GM12878 (cell line): ENCODE results near the gene NF1. TPM values are rescaled to one million over a fixed set of nuclear protein-coding genes. Genes with fewer than 3 reads are reported as not detected.

Experiments
- ATAC-seq: fragments of 200-7000 bp; cut with Tn5 transposase; 3 replicates; pipeline ENCODE4 v1.9.1; 2020; ENCODE audit warnings: mild to moderate bottlenecking, moderate library complexity
- BruUV-seq: library from RNA; stranded (reverse); fragments of 400-500 nt; replicated peaks from 2 replicates; lab custom pipeline; 2021; lab: Mats Ljungman, UMichigan
- CTCF ChIA-PET: fragments of 300-600 bp; sonication (Branson Sonifier 250); formaldehyde crosslinking; extraction: SDS; loops from one replicate; lab custom pipeline; 2021; ENCODE audit warnings: inconsistent platforms; lab: Yijun Ruan, JAX
- POLR2A ChIA-PET: fragments of 350-600 bp; formaldehyde crosslinking; extraction: SDS; loops from one replicate; lab custom pipeline; 2021; ENCODE audit warnings: inconsistent platforms; lab: Charles Lee
- RAD21 ChIA-PET: fragments of 300-600 bp; sonication (Branson Sonifier 250); formaldehyde crosslinking; loops from one replicate; lab custom pipeline; 2023; ENCODE audit warnings: antibody characterized with exemption; ENCODE audit not compliant: unreplicated experiment; lab: Charles Lee
- SMC1A ChIA-PET: fragments of 300-600 bp; sonication (Branson Sonifier 250); formaldehyde crosslinking; loops from one replicate; lab custom pipeline; 2023; ENCODE audit not compliant: unreplicated experiment, uncharacterized antibody; lab: Charles Lee
- DNase-seq: peaks from one replicate; pipeline ENCODE4 v3.0.0-alpha.2; 2011; ENCODE audit warnings: low read depth, low spot score
- FAIRE-seq: peaks from 3 replicates; lab custom pipeline; 2011; peaks lifted over from hg19 to GRCh38; lab: Jason Lieb, UNC
- H2AFZ ChIP-seq: 2 replicates; pipeline ENCODE4 v1.6.0; 2011; ENCODE audit warnings: low read depth, low read length, control low read depth; ENCODE audit not compliant: control insufficient read depth
- H3K27ac ChIP-seq: 2 replicates; pipeline ENCODE4 v1.5.1; 2011; ENCODE audit warnings: control low read depth; ENCODE audit not compliant: control insufficient read depth, insufficient read depth
- H3K27me3 ChIP-seq, 2 experiments: replicated peaks in 1 of 2; 2 replicates each; pipeline versions ENCODE4 v1.6.0 to v1.6.1; 2011; ENCODE audit warnings: low read length in 1 of 2; ENCODE audit not compliant: control insufficient read depth in 2 of 2, insufficient read depth in 2 of 2
- H3K36me3 ChIP-seq, 2 experiments: 2 replicates each; pipeline ENCODE4 v1.5.1; 2011; ENCODE audit warnings: low read length in 1 of 2; ENCODE audit not compliant: control insufficient read depth in 2 of 2, insufficient read depth in 2 of 2
- H3K4me1 ChIP-seq: 2 replicates; pipeline ENCODE4 v1.6.1; 2011; ENCODE audit warnings: mild to moderate bottlenecking, low read length, moderate library complexity, mixed read lengths; ENCODE audit not compliant: control insufficient read depth, insufficient read depth
- H3K4me2 ChIP-seq: 2 replicates; pipeline ENCODE4 v1.6.0; 2011; ENCODE audit warnings: control low read depth; ENCODE audit not compliant: control insufficient read depth, insufficient read depth
- H3K4me3 ChIP-seq: fragments of 200-600 bp; sonication (generic); 2 replicates; pipeline ENCODE4 v1.5.1; 2016
- H3K79me2 ChIP-seq: 2 replicates; pipeline ENCODE4 v1.6.0; 2011; ENCODE audit warnings: low read length; ENCODE audit not compliant: control insufficient read depth, insufficient read depth
- H3K9ac ChIP-seq: 2 replicates; pipeline ENCODE4 v1.8.0; 2011; ENCODE audit warnings: low read length, control low read depth, mixed read lengths; ENCODE audit not compliant: control insufficient read depth, insufficient read depth
- H3K9me3 ChIP-seq: replicated peaks from 3 replicates; pipeline ENCODE4 v1.5.1; 2011; ENCODE audit warnings: mild to moderate bottlenecking, low read length; ENCODE audit not compliant: control insufficient read depth, insufficient read depth
- H4K20me1 ChIP-seq: 2 replicates; pipeline ENCODE4 v1.6.0; 2011; ENCODE audit not compliant: control insufficient read depth, insufficient read depth
- CEBPB ChIP-seq, 2 experiments: fragments of 150-350 bp in 1 of 2; IDR thresholded peaks; 2 replicates each; pipeline ENCODE4 v1.6.1; 2012 to 2014; ENCODE audit warnings: low read depth in 2 of 2, low read length in 2 of 2, borderline replicate concordance in 1 of 2, inconsistent platforms in 1 of 2
- GATAD2B ChIP-seq: fragments of 450-650 bp; conservative IDR thresholded peaks from 2 replicates; pipeline ENCODE4 v1.6.1; 2017; ENCODE audit warnings: low read depth, mild to moderate bottlenecking, moderate library complexity
- KDM1A ChIP-seq: fragments of 200-600 bp; sonication (generic); IDR thresholded peaks from 2 replicates; pipeline ENCODE4 v1.6.1; 2016; ENCODE audit warnings: borderline replicate concordance
- NR2C1 ChIP-seq: fragments of 450-650 bp; IDR thresholded peaks from 2 replicates; pipeline ENCODE4 v1.6.1; 2017; ENCODE audit warnings: antibody characterized with exemption, mild to moderate bottlenecking, moderate library complexity
- RAD21 ChIP-seq: IDR thresholded peaks from 2 replicates; pipeline ENCODE4 v1.6.1; 2011; ENCODE audit warnings: mild to moderate bottlenecking, low read depth, low read length, moderate library complexity; ENCODE audit not compliant: insufficient read depth
- SIX5 ChIP-seq: IDR thresholded peaks from 2 replicates; pipeline ENCODE4 v1.6.1; 2011; ENCODE audit warnings: mild to moderate bottlenecking, low read depth, low read length, moderate library complexity; ENCODE audit not compliant: severe bottlenecking
- TAF1 ChIP-seq: IDR thresholded peaks from 2 replicates; pipeline ENCODE4 v1.6.1; 2011; ENCODE audit warnings: mild to moderate bottlenecking, low read depth, low read length, borderline replicate concordance
- TARDBP ChIP-seq: IDR thresholded peaks from 2 replicates; pipeline ENCODE4 v1.6.1; 2016; ENCODE audit warnings: borderline replicate concordance
- TCF3 ChIP-seq: IDR thresholded peaks from 2 replicates; pipeline ENCODE4 v1.6.1; 2012; ENCODE audit warnings: low read depth, mild to moderate bottlenecking, low read length, borderline replicate concordance; ENCODE audit not compliant: insufficient read depth
- TCF7 ChIP-seq: IDR thresholded peaks from 2 replicates; pipeline ENCODE4 v1.6.1; 2014; ENCODE audit warnings: antibody characterized with exemption, borderline replicate concordance
- YBX1 ChIP-seq: fragments of 450-650 bp; IDR thresholded peaks from 2 replicates; pipeline ENCODE4 v1.6.1; 2016; ENCODE audit warnings: antibody characterized with exemption
- YY1 ChIP-seq: IDR thresholded peaks from 2 replicates; pipeline ENCODE4 v1.6.1; 2011; ENCODE audit warnings: low read depth, mild to moderate bottlenecking, low read length
- WGBS: methylation state at CpG from one replicate; pipeline ENCODE4 v1.1.6; 2016; ENCODE audit warnings: low lambda C conversion rate; ENCODE audit not compliant: insufficient replicate concordance, insufficient coverage; ENCODE audit errors: missing lambda C conversion rate; 5-methylcytosine and 5-hydroxymethylcytosine counted together
- in situ Hi-C: fragments of 300-500 bp; cut with MboI; formaldehyde crosslinking; loops from 9 replicates; pipeline ENCODE4 v1.14.3; 2018; ENCODE audit warnings: mixed read lengths
- intact Hi-C: fragments of 100-400 bp; cut with micrococcal nuclease; formaldehyde crosslinking; loops from one replicate; pipeline ENCODE4 v1.14.2; 2022; ENCODE audit not compliant: unreplicated experiment
- polyA plus RNA-seq, 11 experiments: library from polyadenylated mRNA; depleted of rRNA in 4 of 11; unstranded in 6 of 11; stranded (reverse) in 5 of 11; fragments of >200 nt; fragmentation: Nextera tagmentation in 4 of 11; fragmentation: Illumina TruSeq in 1 of 11; extraction: Ambion mirVana in 4 of 11; extraction: Trizol in 1 of 11; gene quantifications; 1 replicate in 1 of 11; 2 replicates in 10 of 11; pipeline versions ENCODE4 v1.2.1 to v1.2.3, GENCODE V29; 2011 to 2016; ENCODE audit warnings: inconsistent platforms in 2 of 11, missing spikeins in 2 of 11, low read depth in 1 of 11
- total RNA-seq, 4 experiments: library from RNA; depleted of rRNA in 3 of 4; stranded (reverse); fragments of >200 nt in 3 of 4; fragmentation: Illumina TruSeq in 1 of 4; extraction: Trizol in 1 of 4; gene quantifications; 2 replicates each; pipeline versions ENCODE4 v1.2.1 to v1.2.3, GENCODE V29; 2013 to 2021
- TF ChIP-seq, protein P1 (sequence below), 3 experiments: IDR thresholded peaks in 2 of 3; conservative IDR thresholded peaks in 1 of 3; 2 replicates each; pipeline ENCODE4 v1.5.1; 2011; ENCODE audit warnings: low read depth in 3 of 3, low read length in 3 of 3, mild to moderate bottlenecking in 3 of 3, control low read depth in 2 of 3, moderate library complexity in 2 of 3, inconsistent platforms in 1 of 3, mixed read lengths in 1 of 3; ENCODE audit not compliant: control insufficient read depth in 2 of 3, insufficient read depth in 1 of 3; ENCODE audit errors: extremely low read depth in 1 of 3

The NF1 gene
- total and polyA plus RNA-seq, 10 of the 15 experiments (the other 5 are each of a cell fraction or from before 2014, with no cell fraction given): 2.5 to 31.8 (median 16.6) TPM

DNA sequence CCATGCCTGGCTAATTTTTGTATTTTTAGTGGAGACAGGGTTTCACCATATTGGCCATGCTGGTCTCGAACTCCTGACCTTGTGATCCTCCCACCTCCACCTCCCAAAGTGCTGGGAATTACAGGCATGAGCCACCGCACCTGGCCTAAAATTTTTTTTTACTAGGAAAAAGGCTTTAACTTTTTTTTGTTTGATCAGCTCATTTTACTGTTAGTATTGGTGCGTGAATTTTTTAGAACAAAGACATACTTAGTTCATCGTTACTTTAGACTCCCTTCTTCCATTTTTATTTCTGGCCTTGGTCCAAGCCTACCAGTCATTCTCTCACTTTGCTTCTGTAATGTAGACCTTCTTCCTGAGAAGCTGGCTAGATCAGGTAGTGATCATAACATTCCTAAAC, 271.3 kb downstream of the NF1 start:
- ATAC-seq (no peak), FAIRE-seq (no peak), DNase-seq (no peak)
- Histone ChIP-seq H3K4me1 (peaks cover 7% of the 10 kb centered on the region), H3K9me3 (no peaks in the 10 kb centered on the region), H2AFZ (no peak overlapping the region), H4K20me1 (no peaks in the 10 kb centered on the region), H3K4me3 (no peak overlapping the region), H3K27me3 (no peaks in the 10 kb centered on the region), H3K4me2 (no peak overlapping the region), H3K9ac (no peak overlapping the region), H3K27ac (no peak overlapping the region), H3K79me2 (no peaks in the 10 kb centered on the region), H3K36me3 (peaks cover 0 to 14% of the 10 kb centered on the region in 2 experiments; a peak in 2 of 4 replicates)
- 100% methylated on average over 4 of the region's 4 CpGs for WGBS
- ChIA-PET SMC1A (interaction anchor here (0.6 to 9.7 kb wide), 7 partner anchors 10 to 1912 kb away, joined by 3 to 78 read pairs (median 3); no protein-coding TSS in a partner anchor), CTCF (interaction anchor here (0.6 to 2.0 kb wide), 2 partner anchors 150 to 1248 kb away, joined by 3 to 6 read pairs; no protein-coding TSS in a partner anchor), POLR2A (no interaction called here), RAD21 (no interaction called here)
- BruUV-seq: no TSS peak
- intact Hi-C loops: no loop called here
- TF ChIP-seq YBX1 (no peak), GATAD2B (no peak), CEBPB (IDR thresholded peaks at IDR 0.05; ENCODE audit: borderline replicate concordance in 1 of 2, low read depth in 2 of 2, low read length in 2 of 2) (no peak), NR2C1 (no peak), TCF3 (no peak), YY1 (no peak), KDM1A (no peak), TCF7 (no peak), RAD21 (no peak), SIX5 (no peak), TAF1 (no peak), TARDBP (no peak)
- TF ChIP-seq, protein P1, sequence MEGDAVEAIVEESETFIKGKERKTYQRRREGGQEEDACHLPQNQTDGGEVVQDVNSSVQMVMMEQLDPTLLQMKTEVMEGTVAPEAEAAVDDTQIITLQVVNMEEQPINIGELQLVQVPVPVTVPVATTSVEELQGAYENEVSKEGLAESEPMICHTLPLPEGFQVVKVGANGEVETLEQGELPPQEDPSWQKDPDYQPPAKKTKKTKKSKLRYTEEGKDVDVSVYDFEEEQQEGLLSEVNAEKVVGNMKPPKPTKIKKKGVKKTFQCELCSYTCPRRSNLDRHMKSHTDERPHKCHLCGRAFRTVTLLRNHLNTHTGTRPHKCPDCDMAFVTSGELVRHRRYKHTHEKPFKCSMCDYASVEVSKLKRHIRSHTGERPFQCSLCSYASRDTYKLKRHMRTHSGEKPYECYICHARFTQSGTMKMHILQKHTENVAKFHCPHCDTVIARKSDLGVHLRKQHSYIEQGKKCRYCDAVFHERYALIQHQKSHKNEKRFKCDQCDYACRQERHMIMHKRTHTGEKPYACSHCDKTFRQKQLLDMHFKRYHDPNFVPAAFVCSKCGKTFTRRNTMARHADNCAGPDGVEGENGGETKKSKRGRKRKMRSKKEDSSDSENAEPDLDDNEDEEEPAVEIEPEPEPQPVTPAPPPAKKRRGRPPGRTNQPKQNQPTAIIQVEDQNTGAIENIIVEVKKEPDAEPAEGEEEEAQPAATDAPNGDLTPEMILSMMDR (IDR thresholded peaks at IDR 0.05 in 2 of 3, conservative IDR thresholded peaks at IDR 0.05 in 1 of 3; ENCODE audit: control insufficient read depth in 2 of 3, extremely low read depth in 1 of 3, insufficient read depth in 1 of 3, low read depth in 3 of 3, low read length in 3 of 3): no peak
- in situ Hi-C loops: no loop called here
